Measurements from ENCODE around the gene AMOTL2. TPM values are rescaled to one million over a fixed set of nuclear protein-coding genes. Genes with fewer than 3 reads are reported as not detected.
A peak's percentile ranks its signal among the peaks of the same experiment; 100 is the strongest.

The AMOTL2 gene
- polyA plus RNA-seq, 1 donor (not counting 4 experiments of a cell fraction or from before 2014, with no cell fraction given), result 39.8 TPM

GRCh38 chr3:134373271-134374104, 759 bp downstream of the AMOTL2 start:
- no peak overlapping the region for H2AFZ ChIP-seq (ENCODE audit: control insufficient read depth, low read length)
- peak overlapping the region; percentile 92 for H3K9ac ChIP-seq (ENCODE audit: control insufficient read depth, extremely low read depth, insufficient read depth, low read length)
- peak overlapping the region; percentile 67 to 99 (median 97) for H3K4me3 ChIP-seq (ENCODE audit: control insufficient read depth in 2 of 3, extremely low read depth in 1 of 3, insufficient read depth in 2 of 3, low read depth in 1 of 3, low read length in 3 of 3)
- dilution Hi-C loops (cut with MboI; ENCODE audit: extremely low pct_ligation_motif_present, low sequenced_read_pairs), result no loop called here
- DNase-seq (ENCODE audit: low read depth, low spot score) (no peak), FAIRE-seq (no peak)
- peaks cover 72% of the 10 kb centered on the region for H3K4me1 ChIP-seq (ENCODE audit: control insufficient read depth, extremely low read depth, insufficient read depth, low read length)
- H3K4me2 ChIP-seq (ENCODE audit: control insufficient read depth, extremely low read depth, insufficient read depth, low read depth, low read length), result peak overlapping the region; percentile 96
- H3K9me1 ChIP-seq (ENCODE audit: control insufficient read depth, extremely low read depth, insufficient read depth, low read length), result peaks cover 2% of the 10 kb centered on the region
- TF ChIP-seq CTCF (optimal IDR thresholded peaks at IDR 0.05 in 1 of 3, IDR thresholded peaks at IDR 0.05 in 1 of 3, conservative IDR thresholded peaks at IDR 0.05 in 1 of 3; ENCODE audit: extremely low read depth in 1 of 3, insufficient read depth in 2 of 3, low read length in 3 of 3) (no peak), EZH2 (IDR thresholded peaks at IDR 0.05; ENCODE audit: low read length) (no peak)
- H3K27me3 ChIP-seq (ENCODE audit: control insufficient read depth, extremely low read depth, insufficient read depth, low read length), result no peaks in the 10 kb centered on the region
- H3K36me3 ChIP-seq (ENCODE audit: control insufficient read depth in 2 of 2, extremely low read depth in 1 of 2, insufficient read depth in 2 of 2, low read length in 2 of 2), result peaks cover 32 to 48% of the 10 kb centered on the region in 2 experiments
- H3K27ac ChIP-seq (ENCODE audit: control insufficient read depth, insufficient read depth, low read length), result peak overlapping the region; percentile 92
- H3K9me3 ChIP-seq (ENCODE audit: control insufficient read depth, low read depth, low read length), result no peaks in the 10 kb centered on the region
- H3K79me2 ChIP-seq (ENCODE audit: control insufficient read depth, insufficient read depth, low read length), result peaks cover 58% of the 10 kb centered on the region
- H4K20me1 ChIP-seq (ENCODE audit: control insufficient read depth, extremely low read depth, insufficient read depth, low read length), result peaks cover 36% of the 10 kb centered on the region

GRCh38 chr3:134372396-134373270, 1.6 kb downstream of the AMOTL2 start:
- no peak for FAIRE-seq
- H3K36me3 ChIP-seq (ENCODE audit: control insufficient read depth in 2 of 2, extremely low read depth in 1 of 2, insufficient read depth in 2 of 2, low read length in 2 of 2), result peaks cover 37 to 56% of the 10 kb centered on the region in 2 experiments

More at GRCh38 chr3:134372396-134373270, 1.6 kb downstream of the AMOTL2 start:
- Histone ChIP-seq H3K4me2 (ENCODE audit: control insufficient read depth, extremely low read depth, insufficient read depth, low read depth, low read length) (peak overlapping the region; percentile 96), H2AFZ (ENCODE audit: control insufficient read depth, low read length) (no peak overlapping the region), H3K79me2 (ENCODE audit: control insufficient read depth, insufficient read depth, low read length) (peaks cover 66% of the 10 kb centered on the region), H3K4me3 (ENCODE audit: control insufficient read depth in 2 of 3, extremely low read depth in 1 of 3, insufficient read depth in 2 of 3, low read depth in 1 of 3, low read length in 3 of 3) (peak overlapping the region; percentile 67 to 99 (median 97)), H3K27me3 (ENCODE audit: control insufficient read depth, extremely low read depth, insufficient read depth, low read length) (no peaks in the 10 kb centered on the region), H3K9me1 (ENCODE audit: control insufficient read depth, extremely low read depth, insufficient read depth, low read length) (peaks cover 2% of the 10 kb centered on the region), H4K20me1 (ENCODE audit: control insufficient read depth, extremely low read depth, insufficient read depth, low read length) (peaks cover 39% of the 10 kb centered on the region), H3K27ac (ENCODE audit: control insufficient read depth, insufficient read depth, low read length) (peak overlapping the region; percentile 92), H3K4me1 (ENCODE audit: control insufficient read depth, extremely low read depth, insufficient read depth, low read length) (peaks cover 72% of the 10 kb centered on the region), H3K9me3 (ENCODE audit: control insufficient read depth, low read depth, low read length) (no peaks in the 10 kb centered on the region), H3K9ac (ENCODE audit: control insufficient read depth, extremely low read depth, insufficient read depth, low read length) (peak overlapping the region; percentile 92)
- no peak for DNase-seq (ENCODE audit: low read depth, low spot score)
- TF ChIP-seq CTCF (optimal IDR thresholded peaks at IDR 0.05 in 1 of 3, IDR thresholded peaks at IDR 0.05 in 1 of 3, conservative IDR thresholded peaks at IDR 0.05 in 1 of 3; ENCODE audit: extremely low read depth in 1 of 3, insufficient read depth in 2 of 3, low read length in 3 of 3) (no peak), EZH2 (IDR thresholded peaks at IDR 0.05; ENCODE audit: low read length) (no peak)
- dilution Hi-C loops (cut with MboI; ENCODE audit: extremely low pct_ligation_motif_present, low sequenced_read_pairs), result no loop called here

All from keratinocyte (primary cell).